ENCODE results near the gene HDLBP. TPM values are rescaled to one million over a fixed set of nuclear protein-coding genes. Genes with fewer than 3 reads are reported as not detected.

HDLBP gene
- total and polyA plus RNA-seq, 10 donors, result 46.1 to 333 (median 244) TPM

DNA sequence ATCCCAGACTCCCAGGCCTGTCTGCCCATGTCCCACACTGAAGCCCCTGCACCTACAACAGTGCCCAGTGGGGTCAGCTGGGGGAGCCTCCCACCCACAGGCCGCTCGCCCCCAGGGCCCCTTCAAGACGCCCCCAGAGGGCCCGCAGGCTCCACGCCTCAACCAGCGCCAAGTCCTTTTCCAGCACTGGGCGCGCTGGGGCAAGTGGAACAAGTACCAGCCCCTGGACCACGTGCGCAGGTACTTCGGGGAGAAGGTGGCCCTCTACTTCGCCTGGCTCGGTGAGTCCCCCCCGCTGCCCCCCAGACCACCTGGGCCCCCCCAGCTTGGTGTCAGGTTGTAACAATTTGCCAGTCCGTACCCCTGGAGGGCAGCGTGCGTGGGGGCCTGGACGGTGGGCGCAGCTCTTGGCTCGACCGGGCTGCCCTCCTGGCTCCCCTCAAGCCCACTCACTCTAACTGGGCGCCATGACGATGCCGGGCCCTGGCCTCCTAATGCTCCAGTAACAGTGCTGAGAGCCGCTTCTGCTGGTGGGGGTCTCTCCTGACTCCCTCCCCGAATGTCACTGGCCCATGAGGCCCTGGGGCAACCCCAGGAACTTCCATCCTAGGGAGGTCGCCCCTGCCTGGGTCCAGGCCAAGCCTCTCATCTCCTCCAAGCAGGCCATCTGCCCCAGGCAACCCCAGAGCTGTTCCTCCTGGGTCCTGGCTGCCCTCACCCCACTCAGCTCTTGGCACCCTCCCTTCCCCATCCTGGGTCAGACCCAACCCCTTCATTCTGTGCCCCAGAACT is 112.1 kb downstream of the HDLBP start:
- intact Hi-C loops (cut with DNase I; ENCODE audit: low total_unique reads), result no loop called here
- no peak for DNase-seq
- Histone ChIP-seq H3K4me1 (no peaks in the 10 kb centered on the region), H3K36me3 (no peaks in the 10 kb centered on the region), H3K9me3 (no peaks in the 10 kb centered on the region), H3K27ac (no peak overlapping the region), H3K27me3 (replicated peaks in 1 of 7) (no peaks in the 10 kb centered on the region), H3K4me3 (no peak overlapping the region)
- TF ChIP-seq POLR2A (IDR thresholded peaks at IDR 0.05) (no peak), POLR2AphosphoS5 (IDR thresholded peaks at IDR 0.05) (no peak)
- TF ChIP-seq, protein P1, sequence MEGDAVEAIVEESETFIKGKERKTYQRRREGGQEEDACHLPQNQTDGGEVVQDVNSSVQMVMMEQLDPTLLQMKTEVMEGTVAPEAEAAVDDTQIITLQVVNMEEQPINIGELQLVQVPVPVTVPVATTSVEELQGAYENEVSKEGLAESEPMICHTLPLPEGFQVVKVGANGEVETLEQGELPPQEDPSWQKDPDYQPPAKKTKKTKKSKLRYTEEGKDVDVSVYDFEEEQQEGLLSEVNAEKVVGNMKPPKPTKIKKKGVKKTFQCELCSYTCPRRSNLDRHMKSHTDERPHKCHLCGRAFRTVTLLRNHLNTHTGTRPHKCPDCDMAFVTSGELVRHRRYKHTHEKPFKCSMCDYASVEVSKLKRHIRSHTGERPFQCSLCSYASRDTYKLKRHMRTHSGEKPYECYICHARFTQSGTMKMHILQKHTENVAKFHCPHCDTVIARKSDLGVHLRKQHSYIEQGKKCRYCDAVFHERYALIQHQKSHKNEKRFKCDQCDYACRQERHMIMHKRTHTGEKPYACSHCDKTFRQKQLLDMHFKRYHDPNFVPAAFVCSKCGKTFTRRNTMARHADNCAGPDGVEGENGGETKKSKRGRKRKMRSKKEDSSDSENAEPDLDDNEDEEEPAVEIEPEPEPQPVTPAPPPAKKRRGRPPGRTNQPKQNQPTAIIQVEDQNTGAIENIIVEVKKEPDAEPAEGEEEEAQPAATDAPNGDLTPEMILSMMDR (IDR thresholded peaks at IDR 0.05 in 8 of 11, conservative IDR thresholded peaks at IDR 0.05 in 3 of 11), result no peak
- WGBS, 5 donors, result 92 to 97% (median 95%) methylated on average over 18 to 27 of the region's 27 CpGs

DNA sequence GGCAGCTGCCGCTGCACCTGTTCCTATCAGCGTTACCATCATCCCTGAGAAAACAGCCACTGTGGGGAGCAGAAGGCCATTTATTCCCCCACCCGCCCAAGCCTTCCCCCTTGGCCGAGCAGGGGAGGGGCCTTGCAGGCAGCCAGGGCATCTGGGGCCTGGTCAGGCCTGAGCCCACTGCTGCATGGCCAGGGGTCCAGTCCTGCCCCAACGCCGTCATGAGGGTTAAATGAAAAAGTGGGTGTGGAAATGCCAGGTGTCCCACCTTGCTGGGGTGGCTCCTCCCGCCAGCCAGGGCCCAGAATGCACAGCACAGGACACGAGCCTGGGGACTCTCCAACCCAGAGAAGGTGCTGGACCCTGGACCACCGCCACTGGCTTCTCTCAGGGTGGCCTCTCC is 112.8 kb downstream of the HDLBP start:
- DNase-seq, result no peak
- Histone ChIP-seq H3K4me1 (no peaks in the 10 kb centered on the region), H3K36me3 (no peaks in the 10 kb centered on the region), H3K9me3 (no peaks in the 10 kb centered on the region), H3K27ac (no peak overlapping the region), H3K27me3 (replicated peaks in 1 of 7) (no peaks in the 10 kb centered on the region), H3K4me3 (no peak overlapping the region)
- intact Hi-C loops (cut with DNase I; ENCODE audit: low total_unique reads), result no loop called here
- TF ChIP-seq POLR2AphosphoS5 (IDR thresholded peaks at IDR 0.05) (no peak), POLR2A (IDR thresholded peaks at IDR 0.05) (no peak)
- TF ChIP-seq, protein P1 (IDR thresholded peaks at IDR 0.05 in 8 of 11, conservative IDR thresholded peaks at IDR 0.05 in 3 of 11), result no peak
- WGBS, 5 donors, result 86 to 99% (median 88%) methylated on average over 7 to 9 of the region's 9 CpGs

- no peak for DNase-seq
- Histone ChIP-seq H3K4me1 (no peaks in the 10 kb centered on the region), H3K9me3 (no peaks in the 10 kb centered on the region), H3K36me3 (no peaks in the 10 kb centered on the region), H3K27me3 (replicated peaks in 1 of 7) (no peaks in the 10 kb centered on the region), H3K27ac (no peak overlapping the region), H3K4me3 (no peak overlapping the region)
- 87 to 97% (median 91%) methylated on average over 4 to 15 of the region's 15 CpGs for WGBS, 5 donors
- intact Hi-C loops (cut with DNase I; ENCODE audit: low total_unique reads), result no loop called here
- TF ChIP-seq, protein P1 (IDR thresholded peaks at IDR 0.05 in 8 of 11, conservative IDR thresholded peaks at IDR 0.05 in 3 of 11), result no peak
- TF ChIP-seq POLR2AphosphoS5 (IDR thresholded peaks at IDR 0.05), result no peak
- TF ChIP-seq POLR2A (IDR thresholded peaks at IDR 0.05), result no peak
Measured at GRCh38 chr2:241202268-241202585, 113.2 kb downstream of the HDLBP start.

GRCh38 chr2:241201445-241202267 is 113.8 kb downstream of the HDLBP start:
- 72 to 83% (median 78%) methylated on average over 11 to 24 of the region's 24 CpGs for WGBS, 5 donors

More at GRCh38 chr2:241201445-241202267, 113.8 kb downstream of the HDLBP start:
- Histone ChIP-seq H3K9me3 (no peaks in the 10 kb centered on the region), H3K4me3 (no peak overlapping the region), H3K27me3 (replicated peaks in 1 of 7) (no peaks in the 10 kb centered on the region), H3K4me1 (no peaks in the 10 kb centered on the region), H3K27ac (no peak overlapping the region), H3K36me3 (no peaks in the 10 kb centered on the region)
- no peak for DNase-seq
- intact Hi-C loops (cut with DNase I; ENCODE audit: low total_unique reads), result no loop called here
- TF ChIP-seq, protein P1 (IDR thresholded peaks at IDR 0.05 in 8 of 11, conservative IDR thresholded peaks at IDR 0.05 in 3 of 11), result no peak

All from spleen (tissue), 11 donors.